Dendritic cell treated with granulocyte-macrophage colony-stimulating factor and Interleukin-4, amounts not matched to agents 40 ng/mL and 50 ng/mL, for 4 days (primary cell): ENCODE measurements around the gene KCNE3.

Experiments
- H3K27ac Mint-ChIP-seq: one replicate; pipeline ENCODE4 v1.8.0; 2022; ENCODE audit warnings: mild to moderate bottlenecking, mixed read lengths
- H3K27me3 Mint-ChIP-seq: one replicate; pipeline ENCODE4 v1.8.0; 2022; ENCODE audit warnings: mild to moderate bottlenecking, mixed read lengths
- H3K36me3 Mint-ChIP-seq: one replicate; pipeline ENCODE4 v1.8.0; 2022; ENCODE audit warnings: low read depth, mixed read lengths
- H3K4me1 Mint-ChIP-seq: one replicate; pipeline ENCODE4 v1.8.0; 2022; ENCODE audit warnings: low read depth, mixed read lengths
- H3K4me3 Mint-ChIP-seq: one replicate; pipeline ENCODE4 v1.8.0; 2022; ENCODE audit warnings: mild to moderate bottlenecking, moderate library complexity, mixed read lengths
- H3K9me3 Mint-ChIP-seq: one replicate; pipeline ENCODE4 v1.8.0; 2022; ENCODE audit warnings: mixed read lengths
- intact Hi-C: fragments of 100-400 bp; cut with micrococcal nuclease; formaldehyde crosslinking; loops from one replicate; pipeline ENCODE4 v1.15.0; 2022

Gene KCNE3, protein sequence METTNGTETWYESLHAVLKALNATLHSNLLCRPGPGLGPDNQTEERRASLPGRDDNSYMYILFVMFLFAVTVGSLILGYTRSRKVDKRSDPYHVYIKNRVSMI

GRCh38 chr11:74466916-74467885 lies at the start of gene KCNE3:
TSS of gene KCNE3 (minus strand) at chr11:74467549. CDS start at chr11:74457563, 9,986 bp downstream.
- peaks cover 8% of the 10 kb centered on the region for H3K36me3 Mint-ChIP-seq
- H3K9me3 Mint-ChIP-seq, result no peaks in the 10 kb centered on the region
- peaks cover 80% of the 10 kb centered on the region for H3K4me1 Mint-ChIP-seq
- H3K27me3 Mint-ChIP-seq, result no peaks in the 10 kb centered on the region
- peak within 1 kb of the TSS; percentile 81 for H3K4me3 Mint-ChIP-seq
- intact Hi-C loops, result no loop called here
- peak within 1 kb of the TSS; percentile 90 for H3K27ac Mint-ChIP-seq

DNA sequence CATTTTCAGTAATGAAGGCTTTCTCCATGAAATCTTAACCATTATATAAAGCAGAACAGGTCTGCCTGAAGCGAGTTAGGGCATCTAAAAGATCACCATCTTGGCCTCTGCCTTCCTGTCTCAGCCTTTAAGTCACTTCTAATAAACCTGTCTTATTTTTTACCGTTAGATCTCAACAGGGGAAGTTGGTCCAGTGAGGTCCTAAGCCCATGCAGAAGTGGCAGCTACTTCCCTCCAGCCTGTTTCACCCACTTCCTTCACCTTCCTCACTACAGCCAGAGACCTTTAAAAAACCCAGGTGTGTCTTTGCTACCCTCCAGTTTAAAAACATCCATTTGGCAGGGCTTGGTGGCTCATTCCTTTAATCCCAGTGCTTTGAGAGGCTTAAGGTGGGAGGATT lies 40.2 kb upstream of the KCNE3 start:
- intact Hi-C loops, result no loop called here
- H3K4me1 Mint-ChIP-seq, result peaks cover 14% of the 10 kb centered on the region
- H3K4me3 Mint-ChIP-seq, result no peak overlapping the region
- no peaks in the 10 kb centered on the region for H3K36me3 Mint-ChIP-seq
- no peaks in the 10 kb centered on the region for H3K9me3 Mint-ChIP-seq
- peaks cover 5% of the 10 kb centered on the region for H3K27me3 Mint-ChIP-seq
- H3K27ac Mint-ChIP-seq, result no peak overlapping the region

DNA sequence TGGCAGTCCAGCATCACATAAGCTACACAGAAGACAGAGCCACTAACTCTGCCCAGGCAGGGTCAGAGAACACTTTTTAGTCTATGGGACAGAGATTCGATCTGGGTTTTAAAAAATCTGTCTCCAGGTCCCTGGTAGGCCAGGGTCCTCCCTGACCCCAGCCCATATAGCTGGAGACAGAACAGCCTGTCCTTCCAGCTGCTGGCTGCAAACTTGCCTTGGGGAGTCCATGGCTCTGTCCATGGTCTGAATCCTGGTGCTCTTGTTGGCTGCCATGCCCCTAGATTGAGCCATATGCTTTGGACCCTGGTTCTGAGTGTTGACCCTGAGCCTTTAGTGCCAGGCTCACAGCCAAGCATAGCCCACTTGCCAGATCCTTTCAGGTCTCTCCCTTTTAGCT lies 39.5 kb upstream of the KCNE3 start:
- H3K4me3 Mint-ChIP-seq, result no peak overlapping the region
- no peak overlapping the region for H3K27ac Mint-ChIP-seq
- H3K27me3 Mint-ChIP-seq, result peaks cover 3% of the 10 kb centered on the region
- intact Hi-C loops, result no loop called here
- H3K36me3 Mint-ChIP-seq, result no peaks in the 10 kb centered on the region
- no peaks in the 10 kb centered on the region for H3K9me3 Mint-ChIP-seq
- H3K4me1 Mint-ChIP-seq, result peaks cover 14% of the 10 kb centered on the region

DNA sequence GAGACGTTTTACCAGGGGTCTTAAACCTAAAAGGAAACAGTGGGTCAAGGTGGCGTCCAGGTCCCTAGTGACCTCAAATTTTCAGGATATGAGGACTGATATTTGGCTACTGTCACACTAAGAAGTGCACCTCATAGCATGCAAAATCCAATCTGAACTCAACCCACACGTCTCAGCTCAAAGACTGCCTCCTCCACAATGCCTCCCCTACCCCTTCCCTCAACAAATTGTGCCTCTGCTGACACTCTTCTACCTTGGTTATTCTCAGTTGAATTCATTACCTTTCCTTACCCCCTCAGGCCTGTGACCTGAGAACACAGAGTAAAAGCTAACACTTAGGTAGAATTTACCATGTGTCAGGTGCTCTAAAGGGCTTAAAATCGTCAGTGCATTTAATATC lies 38.6 kb upstream of the KCNE3 start:
- Mint-ChIP-seq H3K9me3 (no peaks in the 10 kb centered on the region), H3K36me3 (no peaks in the 10 kb centered on the region), H3K4me3 (no peak overlapping the region), H3K27me3 (no peaks in the 10 kb centered on the region), H3K27ac (no peak overlapping the region), H3K4me1 (peaks cover 14% of the 10 kb centered on the region)
- intact Hi-C loops, result no loop called here

GRCh38 chr11:74504100-74504691 lies 36.8 kb upstream of the KCNE3 start:
- Mint-ChIP-seq H3K4me3 (no peak overlapping the region), H3K9me3 (no peaks in the 10 kb centered on the region), H3K27me3 (no peaks in the 10 kb centered on the region), H3K27ac (no peak overlapping the region), H3K36me3 (no peaks in the 10 kb centered on the region), H3K4me1 (peaks cover 14% of the 10 kb centered on the region)
- intact Hi-C loops, result no loop called here

DNA sequence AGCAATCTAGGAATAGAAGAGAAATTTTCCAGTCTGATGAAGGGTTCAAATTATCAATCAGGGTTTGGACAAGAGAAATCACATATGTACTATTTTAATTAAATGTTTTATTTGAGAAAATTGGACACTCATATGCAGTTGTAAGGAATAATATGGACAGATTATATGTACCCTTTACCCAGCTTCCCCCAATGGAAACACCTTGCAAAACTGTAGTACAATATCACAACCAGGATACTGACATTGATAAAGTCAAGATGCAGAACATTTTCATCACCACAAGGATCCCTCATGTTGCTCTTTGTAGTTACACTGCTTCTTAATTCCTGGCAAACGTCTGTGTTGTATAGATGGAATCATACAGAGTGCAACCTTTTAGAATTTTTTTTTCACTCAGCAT lies 27.6 kb upstream of the KCNE3 start:
- intact Hi-C loops, result loop anchor here (10.0 kb wide), 1 partner anchor 80 kb away; no protein-coding TSS in a partner anchor
- Mint-ChIP-seq H3K9me3 (no peaks in the 10 kb centered on the region), H3K4me1 (peaks cover 13% of the 10 kb centered on the region), H3K27ac (no peak overlapping the region), H3K27me3 (no peaks in the 10 kb centered on the region), H3K4me3 (no peak overlapping the region), H3K36me3 (no peaks in the 10 kb centered on the region)

- Mint-ChIP-seq H3K27me3 (no peaks in the 10 kb centered on the region), H3K4me3 (peak overlapping the region; percentile 75), H3K4me1 (peaks cover 13% of the 10 kb centered on the region), H3K27ac (peak overlapping the region; percentile 83), H3K36me3 (no peaks in the 10 kb centered on the region), H3K9me3 (no peaks in the 10 kb centered on the region)
- intact Hi-C loops, result loop anchor here (1.0 to 10.0 kb wide), 2 partner anchors 45 to 81 kb away; no protein-coding TSS in a partner anchor
Observed at GRCh38 chr11:74493791-74494630, 26.7 kb upstream of the KCNE3 start.

DNA sequence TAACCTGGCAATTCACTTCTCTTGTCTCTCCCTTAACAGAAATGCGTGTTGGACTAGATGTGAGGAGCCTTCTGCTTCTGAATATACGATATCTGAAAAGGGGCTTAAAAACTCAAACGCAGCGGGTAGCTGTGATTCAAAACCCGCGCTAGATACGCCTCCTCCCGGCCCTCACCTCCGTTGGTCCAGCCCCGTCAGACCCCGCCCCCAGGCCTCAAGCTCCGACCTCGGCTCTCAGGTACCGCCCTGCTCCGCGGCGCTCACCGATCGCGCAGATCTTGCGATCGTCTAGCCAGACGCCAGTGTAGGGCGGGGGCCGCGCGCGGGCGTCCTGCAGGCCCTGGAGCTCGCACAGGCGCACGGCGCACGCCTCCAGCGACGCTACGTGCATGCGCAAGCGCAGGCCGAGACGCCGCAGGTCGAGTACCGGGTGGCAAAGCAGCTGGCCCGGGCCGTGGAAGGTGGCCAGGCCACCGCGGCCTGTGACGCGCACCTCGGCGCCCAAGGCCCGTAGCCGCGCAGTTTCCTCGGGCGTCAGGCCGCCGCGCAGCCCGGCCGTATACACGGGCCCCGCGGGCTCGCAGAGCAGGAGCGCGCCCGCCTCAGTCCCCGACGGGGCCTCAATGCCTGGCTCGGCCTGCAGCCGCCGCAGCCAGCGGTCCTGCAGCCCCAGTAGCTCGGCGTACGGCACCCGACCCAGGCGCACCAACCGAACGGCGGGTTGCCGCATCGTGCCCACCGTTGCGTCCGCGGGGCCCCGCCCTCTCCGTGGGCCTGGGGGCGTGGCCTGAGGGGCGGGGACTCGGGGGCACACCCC lies 25.8 kb upstream of the KCNE3 start, which contains the start of gene LIPT2:
LIPT2 (minus strand) TSS at position 751 of the 817 bp plus-strand sequence; CDS start at position 730, 21 bp downstream.
- Mint-ChIP-seq H3K27me3 (no peaks in the 10 kb centered on the region), H3K36me3 (no peaks in the 10 kb centered on the region), H3K4me1 (peaks cover 13% of the 10 kb centered on the region), H3K27ac (peak within 1 kb of the TSS; percentile 83), H3K4me3 (peak within 1 kb of the TSS; percentile 75), H3K9me3 (no peaks in the 10 kb centered on the region)
- intact Hi-C loops, result loop anchor here (1.0 to 10.0 kb wide), 2 partner anchors 44 to 82 kb away; no protein-coding TSS in a partner anchor

GRCh38 chr11:74492084-74492483 lies 24.7 kb upstream of the KCNE3 start:
- intact Hi-C loops, result loop anchor here (10.0 kb wide), 1 partner anchor 83 kb away; no protein-coding TSS in a partner anchor
- H3K9me3 Mint-ChIP-seq, result no peaks in the 10 kb centered on the region
- peaks cover 4% of the 10 kb centered on the region for H3K27me3 Mint-ChIP-seq
- H3K27ac Mint-ChIP-seq, result no peak overlapping the region
- H3K36me3 Mint-ChIP-seq, result no peaks in the 10 kb centered on the region
- H3K4me3 Mint-ChIP-seq, result peak overlapping the region; percentile 75
- H3K4me1 Mint-ChIP-seq, result peaks cover 13% of the 10 kb centered on the region

DNA sequence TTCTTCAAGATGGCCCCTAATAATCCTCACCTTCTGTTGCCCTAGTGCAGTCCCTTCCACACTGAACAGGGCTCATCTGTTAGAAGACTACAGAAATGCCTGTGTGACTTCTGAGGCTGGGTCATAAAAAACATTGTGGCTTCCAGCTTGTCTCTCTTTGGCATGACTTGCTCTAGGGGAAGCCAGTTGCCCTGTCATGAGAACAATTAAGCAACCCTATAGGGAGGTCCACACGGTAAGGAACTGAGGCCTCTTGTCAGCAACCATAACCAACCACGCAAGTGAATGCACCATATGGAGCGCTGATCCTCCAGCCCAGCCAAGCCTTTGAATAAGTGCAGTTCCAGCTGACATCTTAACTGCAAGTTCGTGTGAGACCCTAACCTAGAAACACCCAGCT lies 23.6 kb upstream of the KCNE3 start:
- H3K4me1 Mint-ChIP-seq, result peaks cover 13% of the 10 kb centered on the region
- H3K4me3 Mint-ChIP-seq, result no peak overlapping the region
- no peak overlapping the region for H3K27ac Mint-ChIP-seq
- peaks cover 4% of the 10 kb centered on the region for H3K27me3 Mint-ChIP-seq
- H3K36me3 Mint-ChIP-seq, result no peaks in the 10 kb centered on the region
- intact Hi-C loops, result loop anchor here (10.0 kb wide), 1 partner anchor 84 kb away; no protein-coding TSS in a partner anchor
- no peaks in the 10 kb centered on the region for H3K9me3 Mint-ChIP-seq

DNA sequence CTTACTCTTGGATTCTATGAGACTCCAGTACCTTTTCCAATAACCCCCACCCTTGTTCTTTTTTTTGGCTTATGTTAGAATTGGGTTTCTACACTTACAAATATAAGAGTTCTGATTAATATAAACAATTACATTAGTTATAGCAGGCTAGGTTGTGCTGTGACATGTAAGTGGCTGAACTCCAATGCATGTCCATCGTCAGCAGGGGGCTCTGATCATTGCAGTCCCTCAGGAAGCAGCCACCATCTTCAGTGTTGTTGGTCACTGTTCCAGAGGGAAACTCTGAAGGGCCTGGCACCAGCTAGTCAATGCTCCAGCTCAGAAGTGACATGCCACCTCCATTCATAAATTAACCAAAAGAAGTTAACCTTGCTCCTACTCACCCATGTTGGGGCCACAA lies 20.5 kb upstream of the KCNE3 start:
- H3K36me3 Mint-ChIP-seq, result no peaks in the 10 kb centered on the region

DNA sequence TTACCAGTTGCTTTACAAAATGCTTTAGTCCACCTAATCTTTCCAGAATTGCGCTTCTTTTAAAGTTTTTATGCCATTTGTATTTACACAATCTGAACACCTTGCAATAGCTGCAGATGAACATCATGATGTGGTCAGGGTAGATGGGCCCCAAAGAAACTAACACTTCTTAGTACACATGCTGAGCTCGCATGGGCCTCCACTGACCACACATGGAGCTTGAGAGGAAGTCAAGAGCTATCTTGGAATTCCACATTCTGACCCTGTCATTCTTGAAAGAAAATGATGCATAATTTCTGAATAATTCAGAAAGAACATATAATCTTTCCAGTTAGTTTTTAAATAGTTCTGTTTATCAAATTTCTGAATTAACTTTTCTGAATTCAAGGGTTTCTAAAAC lies 18.5 kb upstream of the KCNE3 start:
- H3K4me1 Mint-ChIP-seq, result no peaks in the 10 kb centered on the region

More for the DNA sequence above, 20.5 kb upstream of the KCNE3 start:
- intact Hi-C loops, result no loop called here
- Mint-ChIP-seq H3K4me3 (no peak overlapping the region), H3K4me1 (peaks cover 5% of the 10 kb centered on the region), H3K27me3 (peaks cover 4% of the 10 kb centered on the region), H3K27ac (no peak overlapping the region), H3K9me3 (no peaks in the 10 kb centered on the region)

More for the DNA sequence above, 18.5 kb upstream of the KCNE3 start:
- Mint-ChIP-seq H3K4me3 (no peak overlapping the region), H3K9me3 (no peaks in the 10 kb centered on the region), H3K27ac (no peak overlapping the region), H3K36me3 (no peaks in the 10 kb centered on the region), H3K27me3 (peaks cover 4% of the 10 kb centered on the region)
- intact Hi-C loops, result no loop called here
